NCI-H345 (cell line): ENCODE data around the gene RC3H2.
"Not testable (repeated sequence)": the region's sequence is repeated elsewhere in the genome, so short reads cannot be mapped to it uniquely, and the experiment has no call there.

ENCODE experiments used
- DNase-seq: peaks from one replicate; lab custom pipeline; 2025; lab: John Stamatoyannopoulos, UW

RC3H2 gene

DNA sequence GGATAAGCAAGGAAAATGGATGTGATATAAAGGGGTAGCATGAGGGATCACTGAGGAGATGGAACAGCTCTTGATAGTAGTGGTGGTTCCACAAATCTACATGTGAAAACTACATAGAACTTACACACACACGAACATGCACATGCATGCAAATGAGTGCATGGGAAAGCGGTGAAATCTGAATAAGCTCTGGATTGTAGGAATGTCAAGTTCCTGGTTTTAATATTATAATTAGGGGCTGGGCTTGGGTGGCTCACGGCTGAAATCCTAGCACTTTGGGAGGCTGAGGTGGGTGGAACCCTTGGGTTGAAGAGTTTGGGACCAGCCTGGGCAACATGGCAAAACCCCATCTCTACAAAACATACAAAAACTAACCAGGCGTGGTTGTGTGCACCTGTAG is 63.7 kb downstream of the RC3H2 start:
- no peak for DNase-seq

DNA sequence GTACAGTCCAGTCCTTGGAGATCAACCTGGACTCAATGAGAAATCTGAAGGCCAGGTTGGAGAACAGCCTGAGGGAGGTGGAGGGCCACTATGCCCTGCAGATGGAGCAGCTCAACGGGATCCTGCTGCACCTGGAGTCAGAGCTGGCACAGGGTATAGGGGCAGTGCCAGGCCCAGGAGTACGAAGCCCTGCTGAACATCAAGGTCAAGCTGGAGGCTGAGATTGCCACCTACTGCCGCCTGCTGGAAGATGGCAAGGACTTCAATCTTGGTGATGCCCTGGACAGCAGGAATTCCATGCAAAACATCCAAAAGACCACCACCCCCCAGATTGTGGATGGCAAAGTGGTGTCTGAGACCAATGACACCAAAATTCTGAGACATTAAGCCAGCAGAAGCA is 66.7 kb downstream of the RC3H2 start:
- DNase-seq = not testable (repeated sequence)

DNA sequence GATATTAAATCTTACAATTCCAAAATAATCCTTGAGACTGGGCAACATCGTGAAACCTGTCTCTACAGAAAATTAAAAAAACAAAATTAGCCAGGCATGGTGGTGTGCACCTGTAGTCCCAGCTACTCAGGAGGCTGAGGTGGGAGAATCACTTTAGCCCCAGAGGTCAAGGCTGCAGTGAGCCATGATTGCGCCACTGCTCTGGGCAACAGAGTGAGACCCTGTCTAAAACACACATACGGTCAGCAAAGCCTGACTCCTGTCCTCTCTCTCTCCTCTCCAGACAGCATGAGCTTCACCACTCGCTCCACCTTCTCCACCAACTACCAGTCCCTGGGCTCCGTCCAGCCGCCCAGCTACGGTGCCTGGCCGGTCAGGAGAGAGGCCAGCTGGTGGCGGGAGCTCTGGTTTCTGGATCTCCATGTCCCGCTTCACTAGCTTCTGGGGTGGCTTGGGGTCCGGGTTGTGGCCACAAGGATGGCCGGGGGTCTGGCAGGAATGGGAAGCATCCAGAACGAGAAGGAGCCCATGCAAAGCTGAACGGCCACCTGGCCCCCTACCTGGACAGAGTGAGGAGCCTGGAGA is 67.8 kb downstream of the RC3H2 start:
- DNase-seq = no peak

DNA sequence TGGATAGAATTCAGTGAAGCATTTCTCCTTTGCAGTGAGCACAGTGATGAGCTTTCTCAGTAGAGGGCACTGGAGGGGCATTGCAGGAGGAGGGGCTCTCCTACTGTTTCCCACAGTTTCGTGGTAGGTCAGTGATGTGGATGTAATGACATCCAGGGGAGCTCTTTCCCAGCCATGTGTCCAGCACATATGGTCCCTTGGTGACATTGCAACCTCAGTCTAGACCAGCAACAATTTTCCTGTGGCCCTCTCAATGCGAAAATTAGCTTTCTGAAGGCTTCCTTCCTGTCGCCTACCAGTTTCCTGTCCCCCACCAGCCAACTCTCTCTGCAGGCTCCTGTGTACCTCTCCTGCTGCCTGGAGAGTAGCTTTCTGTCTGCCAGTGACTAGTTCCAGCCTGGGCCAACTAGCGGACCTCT is 69.8 kb downstream of the RC3H2 start:
- DNase-seq = no peak

DNA sequence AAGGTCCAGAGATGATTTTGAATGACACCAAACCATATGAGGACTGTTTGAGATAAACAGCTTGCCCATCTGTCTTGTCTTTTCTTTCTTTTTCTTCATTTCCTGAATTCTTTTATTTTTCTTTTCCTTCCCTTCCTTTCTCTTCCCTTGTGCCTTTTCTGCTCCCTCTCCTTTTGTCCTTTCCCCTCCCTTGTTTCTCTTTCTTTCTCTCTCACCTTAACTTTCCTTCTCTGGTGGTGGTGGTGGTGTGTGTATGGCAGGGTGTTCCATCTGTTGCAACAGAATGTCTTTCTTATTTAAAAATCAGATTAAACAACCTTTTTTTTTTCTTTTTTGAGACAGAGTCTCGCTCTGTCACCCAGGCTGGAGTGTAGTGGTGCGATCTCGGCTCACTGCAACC is 73.0 kb downstream of the RC3H2 start:
- DNase-seq = no peak

DNA sequence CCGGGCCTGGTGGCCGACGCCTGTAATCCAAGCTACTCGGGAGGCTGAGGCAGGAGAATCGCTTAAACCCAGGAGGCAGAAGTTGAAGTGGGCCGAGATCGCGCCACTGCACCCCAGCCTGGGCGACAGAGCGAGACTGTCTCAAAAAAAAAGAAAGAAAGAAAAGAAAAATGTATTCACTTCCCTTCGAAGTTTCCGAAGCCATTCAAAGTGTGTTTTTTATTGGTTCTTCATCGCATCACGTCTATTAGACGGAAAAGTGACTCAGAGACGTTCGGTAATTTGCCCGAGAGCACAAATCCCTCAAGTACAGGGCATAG is 76.2 kb downstream of the RC3H2 start:
- DNase-seq = not testable (repeated sequence)

DNA sequence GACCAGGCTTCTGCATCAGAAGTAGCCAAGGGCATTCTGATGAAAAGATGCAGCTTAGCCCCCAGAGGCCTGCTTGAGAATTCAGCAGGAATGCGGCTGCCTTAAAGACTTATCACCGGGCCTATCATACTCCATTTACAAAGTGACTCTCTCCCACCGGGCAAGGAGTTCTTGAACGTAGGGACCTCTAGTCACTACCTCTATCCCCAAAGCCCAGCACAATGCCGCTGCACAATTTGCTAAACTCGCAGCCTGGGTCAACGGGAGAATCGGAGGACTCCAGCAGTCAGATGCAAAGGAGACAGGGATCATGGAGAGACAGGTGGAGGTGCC is 77.4 kb downstream of the RC3H2 start:
- DNase-seq = peak; percentile 53

DNA sequence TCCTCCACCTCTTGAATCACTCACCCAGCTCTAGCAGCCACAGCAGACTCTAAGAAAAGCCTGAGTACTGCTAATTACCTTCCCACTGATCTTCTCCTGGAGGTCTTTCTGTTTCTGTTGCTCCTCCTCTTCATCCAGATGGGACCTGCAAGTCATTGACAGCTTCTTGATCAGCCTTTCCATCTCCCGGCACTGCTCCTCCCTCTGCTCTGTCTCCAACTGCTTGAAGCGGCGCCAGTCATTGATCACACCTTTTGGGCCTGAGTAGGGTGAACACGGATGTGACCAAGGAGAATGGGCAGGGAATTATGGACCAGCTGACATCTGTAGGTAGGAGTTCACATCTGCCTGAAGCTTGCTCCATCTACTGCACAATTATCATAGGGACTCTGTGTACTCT is 82.2 kb downstream of the RC3H2 start:
- no peak for DNase-seq

DNA sequence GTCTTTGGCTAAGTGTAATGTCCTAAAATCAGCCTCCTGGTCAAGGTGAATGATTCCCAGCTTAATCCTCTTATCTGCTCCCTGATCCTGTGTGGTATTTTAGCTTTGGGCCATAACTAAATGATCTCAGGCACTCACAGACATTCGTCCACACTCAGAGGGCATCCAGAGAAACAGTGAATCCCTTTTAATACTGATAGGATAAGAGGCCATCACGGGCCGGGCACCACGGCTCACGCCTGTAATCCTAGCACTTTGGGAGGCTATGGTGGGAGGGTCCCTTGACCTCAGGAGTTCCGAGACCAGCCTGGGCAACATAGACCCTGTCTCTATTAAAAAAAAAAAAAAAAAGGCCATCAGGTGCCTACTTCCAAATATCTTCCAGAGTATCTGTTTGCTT is 83.1 kb downstream of the RC3H2 start:
- DNase-seq = no peak

DNA sequence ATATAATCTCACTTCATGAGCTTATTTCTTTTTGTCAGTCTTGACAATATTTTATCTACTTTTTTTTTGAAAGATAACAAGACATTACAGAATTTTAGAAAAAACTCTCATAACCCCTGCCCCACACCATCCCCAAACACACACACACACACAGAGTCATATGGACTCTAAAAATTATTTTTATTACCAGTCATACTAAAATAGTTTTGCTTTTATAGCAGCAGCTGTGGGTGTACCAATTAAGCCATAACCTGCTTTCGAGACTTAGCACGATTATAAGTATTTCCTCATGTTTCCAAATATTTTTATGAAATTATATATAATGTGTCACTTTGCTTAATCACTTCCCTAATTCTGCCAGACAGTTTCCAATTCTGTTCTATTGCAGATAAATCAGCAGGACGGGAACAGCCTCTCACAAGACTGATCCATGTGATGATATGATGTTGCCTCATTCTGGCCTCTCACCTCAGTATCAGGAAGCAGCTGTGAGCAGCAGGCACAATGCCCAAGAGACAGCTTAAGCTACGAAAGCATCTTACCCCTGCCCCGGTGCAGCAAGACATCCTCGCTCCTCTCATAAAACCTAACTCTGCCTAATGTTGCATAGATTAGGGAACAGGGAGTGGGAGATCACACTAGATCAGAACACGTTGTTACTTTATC is 83.7 kb downstream of the RC3H2 start:
- no peak for DNase-seq

DNA sequence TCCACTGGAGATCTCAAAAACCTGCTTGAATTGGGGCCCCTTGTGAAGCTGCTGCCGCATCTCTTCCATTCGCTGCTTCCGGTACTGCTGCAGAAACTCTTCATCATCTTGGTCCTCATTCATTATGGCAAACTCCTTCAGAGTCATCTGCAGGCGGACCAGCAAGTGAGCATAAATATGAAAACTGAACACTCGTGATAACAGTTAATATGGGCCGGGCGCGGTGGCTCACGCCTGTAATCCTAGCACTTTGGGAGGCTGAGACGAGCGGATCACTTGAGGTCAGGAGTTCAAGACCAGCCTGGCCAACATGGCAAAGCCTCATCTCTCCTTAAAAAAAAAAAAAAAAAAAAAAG is 84.7 kb downstream of the RC3H2 start:
- DNase-seq = no peak

DNA sequence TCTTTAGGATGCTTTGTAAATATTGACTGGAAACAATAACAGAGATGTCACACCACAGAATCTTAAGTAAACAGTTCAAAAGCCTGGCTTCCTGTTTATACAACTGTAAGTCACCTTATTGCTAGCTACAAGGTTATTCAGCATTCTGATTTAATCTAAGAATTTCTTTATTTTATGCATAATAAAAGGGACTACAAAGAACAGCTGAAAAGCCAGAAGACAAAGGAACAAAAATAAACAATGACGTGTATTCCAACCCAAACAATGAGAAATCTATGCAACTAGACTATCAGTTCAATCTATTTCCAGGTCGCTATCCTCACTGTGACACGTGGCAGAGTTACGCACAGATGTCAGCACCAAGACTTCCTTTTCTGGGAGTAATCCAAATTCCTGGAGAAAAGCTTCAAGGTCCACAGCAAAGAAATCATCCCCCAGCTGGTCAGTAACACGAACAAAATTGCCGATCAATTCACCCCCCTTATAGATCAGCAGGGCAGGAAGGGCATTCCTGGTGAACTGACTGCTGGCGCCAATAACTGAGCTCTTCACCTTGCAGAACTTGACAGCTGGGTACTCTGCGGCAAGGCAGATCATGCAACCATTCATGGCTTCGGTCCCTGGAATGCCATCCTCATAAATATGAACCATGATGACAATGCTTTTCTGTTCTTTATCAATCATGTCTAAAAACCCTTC is 85.2 kb downstream of the RC3H2 start:
- DNase-seq = no peak

DNA sequence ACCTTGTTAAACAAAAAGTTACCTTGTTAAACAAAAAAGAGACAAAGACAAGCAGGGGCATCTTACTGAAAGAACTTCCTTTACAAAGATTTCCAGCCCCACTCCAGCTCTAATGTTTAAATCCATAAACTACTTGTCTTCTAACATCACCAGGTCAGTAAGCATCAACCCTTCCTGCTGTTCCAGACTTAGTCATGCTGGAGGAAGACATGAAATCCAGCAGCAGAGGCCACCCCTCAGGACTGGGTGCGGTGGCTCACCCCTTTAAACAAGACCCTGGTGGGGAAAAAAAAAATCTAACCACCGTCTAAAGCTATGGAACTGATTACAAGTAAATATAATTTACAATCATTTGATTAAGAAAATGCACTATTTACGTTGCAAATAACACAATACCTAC is 85.8 kb downstream of the RC3H2 start:
- no peak for DNase-seq

DNA sequence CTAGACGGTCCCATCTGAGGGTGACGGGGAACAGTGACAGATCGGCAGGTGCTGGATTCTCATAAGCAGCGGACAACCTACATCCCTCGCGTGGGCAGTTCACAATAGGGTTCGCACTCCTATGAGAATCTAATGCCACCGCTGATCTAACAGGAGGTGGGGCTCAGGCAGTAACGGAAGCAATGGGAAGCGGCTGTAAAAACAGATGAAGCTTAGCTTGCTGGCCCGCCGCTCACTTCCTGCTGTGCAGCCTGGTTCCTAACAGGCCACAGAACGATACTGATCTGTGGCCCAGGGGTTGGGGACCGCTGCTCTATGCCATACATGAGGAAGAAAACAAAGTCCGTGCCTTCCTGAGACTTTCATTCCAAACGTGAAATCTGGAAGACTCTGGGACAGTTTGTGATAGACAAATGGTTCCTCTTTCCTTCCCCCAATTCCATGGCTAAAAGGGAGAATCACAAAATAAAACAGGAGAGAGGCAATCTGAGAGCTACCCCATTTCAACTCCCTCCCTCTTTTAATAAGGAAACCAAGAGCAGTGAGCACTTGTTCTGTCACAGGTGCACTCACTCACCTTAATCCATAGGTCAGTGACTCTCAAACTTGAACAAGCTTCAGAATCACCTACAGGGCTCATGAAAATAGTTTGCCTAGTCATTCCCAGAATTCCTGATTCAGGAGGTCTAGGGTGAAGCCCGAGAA is 88.8 kb downstream of the RC3H2 start:
- no peak for DNase-seq

DNA sequence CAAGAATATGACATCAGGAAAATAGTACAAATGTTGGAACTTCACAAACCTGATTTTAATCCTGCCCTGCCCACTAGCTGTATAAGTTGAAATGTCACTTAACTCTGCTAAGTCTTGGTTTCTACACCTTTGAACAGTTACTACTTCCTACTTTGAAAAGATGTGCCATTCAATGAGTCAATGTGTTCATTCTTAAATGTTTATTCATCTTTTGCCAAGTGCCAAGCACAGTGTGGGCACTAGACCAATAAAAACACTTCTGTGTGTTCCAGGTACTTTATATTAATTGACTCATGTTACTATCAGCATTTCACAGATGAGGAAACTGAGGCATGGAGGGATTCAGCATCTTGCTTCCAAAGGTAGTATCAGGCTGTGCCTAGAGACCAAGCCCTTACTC is 89.6 kb downstream of the RC3H2 start:
- no peak for DNase-seq

DNA sequence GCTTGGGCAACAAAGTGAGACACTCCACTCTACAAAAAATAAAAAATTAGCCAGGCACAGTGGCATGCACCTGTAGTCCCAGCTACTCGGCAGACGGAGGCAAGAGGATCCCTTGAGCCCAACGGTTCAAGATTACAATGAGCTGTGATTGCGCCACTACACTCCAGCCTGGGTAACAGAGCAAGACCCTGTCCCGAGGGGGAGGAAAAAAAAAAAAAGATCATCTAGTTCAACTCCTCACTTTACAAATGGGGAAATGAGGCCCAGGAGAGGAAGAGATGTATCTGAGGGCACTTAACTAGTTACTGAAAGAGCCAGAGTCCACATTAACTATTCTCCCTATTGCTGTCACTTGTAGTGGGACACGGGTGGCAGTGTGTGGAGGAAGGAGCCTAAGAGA is 90.6 kb downstream of the RC3H2 start:
- DNase-seq = no peak

DNA sequence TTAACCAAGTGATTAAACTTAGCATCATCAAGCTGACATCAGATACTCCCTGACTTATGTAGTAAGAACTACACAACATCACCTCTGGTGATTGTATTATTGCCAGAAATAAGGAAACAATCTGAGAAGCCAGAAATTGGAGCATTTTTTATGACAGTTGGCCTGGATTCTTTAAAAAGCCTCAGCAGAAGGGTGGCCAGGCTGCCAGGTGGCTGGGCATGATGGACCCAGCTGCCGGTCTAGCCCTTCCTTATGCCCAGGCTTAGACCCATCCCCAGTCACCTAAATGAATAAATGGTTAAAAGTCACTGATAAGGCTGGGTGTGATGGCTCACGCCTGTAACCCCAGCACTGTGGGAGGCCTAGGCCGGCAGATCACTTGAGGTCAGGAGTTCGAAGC is 92.4 kb downstream of the RC3H2 start:
- DNase-seq = no peak

DNA sequence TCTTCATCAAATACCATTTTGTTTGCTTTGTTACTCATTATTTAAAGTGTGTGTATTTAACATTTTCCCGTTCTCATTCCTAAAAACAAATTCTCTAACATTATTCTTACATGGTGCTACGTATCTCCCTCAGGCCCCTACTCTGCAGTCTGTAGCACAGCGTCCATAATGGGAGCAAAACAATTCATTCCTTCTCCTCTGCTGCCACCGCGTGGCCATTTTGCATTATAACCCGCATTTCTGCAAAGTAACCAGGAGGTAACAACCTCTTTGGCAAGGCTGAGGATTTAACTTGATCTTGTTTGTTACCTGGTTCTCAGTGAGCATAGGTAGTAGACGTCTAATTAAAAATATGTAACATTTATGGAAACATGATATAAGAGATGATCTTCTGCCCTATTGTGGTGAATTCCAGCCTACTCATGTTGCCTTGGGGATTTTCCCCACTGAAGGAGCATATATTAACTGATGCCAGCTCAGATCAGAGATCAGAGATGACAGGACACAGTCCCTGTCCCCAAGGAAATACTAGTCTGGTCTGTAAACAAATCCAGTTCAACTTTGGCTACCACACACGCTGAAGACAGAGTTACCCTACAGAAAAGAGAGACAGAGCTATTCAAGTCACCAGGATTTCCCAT is 94.7 kb downstream of the RC3H2 start:
- DNase-seq = peak; percentile 87

DNA sequence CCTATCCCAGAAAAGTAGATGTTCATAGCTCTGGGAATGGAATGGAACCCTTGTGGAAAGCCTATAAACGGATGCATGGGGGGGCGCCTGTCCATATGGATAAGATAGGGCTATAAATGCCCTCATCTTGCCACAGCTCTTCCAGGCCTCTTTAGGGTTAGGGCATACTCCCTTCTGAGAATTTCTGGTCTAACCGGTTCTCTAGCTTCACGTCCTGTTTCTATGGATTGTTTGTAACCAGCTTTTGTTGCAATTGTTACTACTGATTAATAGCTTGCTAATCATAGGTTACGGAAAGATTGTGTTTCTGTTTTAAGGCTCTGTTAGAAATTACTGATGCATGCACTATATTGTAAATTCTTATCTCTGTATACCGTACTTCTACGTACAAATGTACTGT is 95.9 kb downstream of the RC3H2 start:
- peak; percentile 74 for DNase-seq

DNA sequence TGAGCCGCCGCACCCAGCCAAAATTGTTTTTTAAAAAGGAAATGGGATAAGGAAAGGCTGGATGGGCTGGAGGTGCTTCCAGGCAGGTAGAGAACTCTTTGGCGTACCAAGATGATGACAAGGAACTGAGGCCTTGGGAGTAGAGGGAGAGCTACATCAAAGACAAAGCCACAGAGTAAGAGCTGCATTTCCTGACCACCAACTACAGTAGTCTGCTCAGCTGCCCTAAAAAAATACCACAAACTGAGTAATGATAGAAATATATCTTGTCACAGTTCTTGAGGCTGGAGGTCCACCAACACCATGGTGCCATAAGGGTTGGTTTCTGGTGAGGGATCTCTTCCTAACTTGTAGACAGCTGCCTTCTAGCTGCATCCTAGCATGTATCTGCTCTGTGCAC is 97.0 kb downstream of the RC3H2 start:
- DNase-seq = no peak

DNA sequence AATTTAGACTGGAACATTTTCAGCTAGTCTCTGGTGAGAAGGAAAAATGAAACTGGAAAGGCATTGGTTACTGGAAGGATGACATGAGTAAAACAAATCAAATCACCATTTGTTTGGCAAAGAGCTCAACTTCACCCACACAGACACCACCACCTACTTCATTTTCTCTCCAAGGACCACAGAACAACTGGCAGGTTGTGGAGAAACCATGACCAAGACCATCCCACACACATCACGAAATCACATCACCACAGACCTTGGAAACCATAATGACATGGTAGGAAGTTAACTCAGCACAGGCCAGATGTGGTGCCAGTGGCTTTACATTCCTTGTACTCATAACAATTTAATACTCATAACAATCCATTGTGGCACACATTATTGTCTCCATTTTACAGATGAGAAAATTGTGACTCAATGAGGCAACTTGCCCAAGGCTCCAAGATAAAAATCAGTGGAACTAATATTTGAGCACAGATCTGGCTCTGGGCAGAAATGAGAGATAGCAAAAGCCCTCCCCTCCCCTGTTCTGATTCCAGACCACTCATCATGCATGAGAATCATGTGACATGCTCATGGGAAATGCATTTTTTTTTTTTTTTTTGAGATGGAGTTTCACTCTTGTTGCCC is 97.8 kb downstream of the RC3H2 start:
- DNase-seq = no peak

DNA sequence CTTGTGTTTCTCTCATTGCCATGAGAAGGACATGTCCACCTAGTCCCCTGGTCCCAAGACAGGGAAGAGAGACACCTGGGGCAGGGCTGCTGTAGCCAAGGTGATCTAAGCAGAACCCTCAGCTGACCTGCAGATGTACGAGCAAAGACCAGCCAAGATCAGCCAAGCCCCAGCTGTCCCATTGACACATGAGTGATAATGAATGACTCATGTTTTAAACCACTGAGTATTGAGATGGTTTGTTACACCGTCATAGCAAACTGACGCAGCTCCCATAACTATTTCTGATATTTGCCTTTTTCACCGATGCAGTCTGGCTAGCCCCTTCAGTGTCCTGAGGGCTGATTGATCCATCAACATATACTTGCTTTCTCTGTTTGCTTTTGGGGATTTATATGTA is 98.5 kb downstream of the RC3H2 start:
- no peak for DNase-seq
